Keratinocyte (primary cell): Measurements from ENCODE around the gene GDF2.

Experiments
- CTCF ChIP-seq, 3 experiments: IDR thresholded peaks in 1 of 3; conservative IDR thresholded peaks in 1 of 3; optimal IDR thresholded peaks in 1 of 3; 2 replicates in 2 of 3; 3 replicates in 1 of 3; pipeline versions ENCODE3 to v1.5.1; 2011; ENCODE audit warnings: low read length in 3 of 3, mild to moderate bottlenecking in 3 of 3, moderate library complexity in 2 of 3, control low read depth in 1 of 3, inconsistent platforms in 1 of 3; ENCODE audit not compliant: insufficient read depth in 2 of 3; ENCODE audit errors: extremely low read depth in 1 of 3
- EZH2 ChIP-seq: IDR thresholded peaks from one replicate; pipeline ENCODE4 v1.6.1; 2012; ENCODE audit warnings: inconsistent platforms, mild to moderate bottlenecking, low read length, moderate library complexity

- TF ChIP-seq CTCF (optimal IDR thresholded peaks at IDR 0.05 in 1 of 3, IDR thresholded peaks at IDR 0.05 in 1 of 3, conservative IDR thresholded peaks at IDR 0.05 in 1 of 3; ENCODE audit: extremely low read depth in 1 of 3, insufficient read depth in 2 of 3, low read length in 3 of 3): no peak
- no peak for TF ChIP-seq EZH2
Observed at GRCh38 chr10:47278720-47279119, 43.5 kb upstream of the GDF2 start.
